HCT116 (cell line): ENCODE data around the gene GRIK4. TPM values are rescaled to one million over a fixed set of nuclear protein-coding genes. Genes with fewer than 3 reads are reported as not detected.

ENCODE experiments used
- ATAC-seq: fragments of 200-7000 bp; cut with Tn5 transposase; 2 replicates; pipeline ENCODE4 v1.9.1; 2020; ENCODE audit warnings: mild to moderate bottlenecking, moderate library complexity
- BruUV-seq: library from RNA; stranded (reverse); fragments of 400-500 nt; replicated peaks from 2 replicates; lab custom pipeline; 2021; lab: Mats Ljungman, UMichigan
- CTCF ChIA-PET: fragments of 300-600 bp; sonication (Branson Sonifier 250); formaldehyde crosslinking; loops from one replicate; lab custom pipeline; 2021; ENCODE audit warnings: antibody characterized with exemption; lab: Charles Lee
- POLR2A ChIA-PET: fragments of 300-600, 350-600 bp; sonication (Branson Sonifier 250); formaldehyde crosslinking; loops from one replicate; lab custom pipeline; 2021; ENCODE audit warnings: antibody characterized with exemption; lab: Charles Lee
- RAD21 ChIA-PET, 2 experiments: fragments of 300-600 bp; sonication (Branson Sonifier 250); formaldehyde crosslinking; loops; one replicate each; lab custom pipeline; 2023; ENCODE audit warnings: low total read pairs in 2 of 2; ENCODE audit not compliant: uncharacterized antibody in 2 of 2, unreplicated experiment in 2 of 2, low non-redundant PET in 1 of 2; lab: Charles Lee
- DNase-seq: peaks from one replicate; pipeline ENCODE4 v3.0.0-alpha.2; 2010; ENCODE audit warnings: low read depth, low spot score
- H2AFZ ChIP-seq: fragments of 200-600 bp; shearing (Covaris generic), sonication (generic); 2 replicates; pipeline ENCODE4 v1.6.1; 2017; ENCODE audit warnings: low read depth, mixed run types, mixed read lengths, antibody characterized with exemption, low read length; ENCODE audit not compliant: poor library complexity, severe bottlenecking
- H3K27ac ChIP-seq: 2 replicates; pipeline ENCODE4 v1.5.1; 2012; ENCODE audit warnings: low read depth, low read length
- H3K27me3 ChIP-seq: fragments of 200-600 bp; sonication (generic); 2 replicates; pipeline ENCODE4 v1.6.1; 2016; ENCODE audit warnings: mixed run types, low read length, mixed read lengths; ENCODE audit not compliant: insufficient read depth
- H3K36me3 ChIP-seq, 2 experiments: fragments of 200-500 bp in 1 of 2; fragments of 200-600 bp in 1 of 2; sonication (Bioruptor generic) in 1 of 2; sonication (generic) in 1 of 2; 2 replicates each; pipeline versions ENCODE4 v1.5.1 to v1.6.1; 2014 to 2016; ENCODE audit warnings: low read length in 2 of 2, inconsistent platforms in 1 of 2, mixed read lengths in 1 of 2, mixed run types in 1 of 2; ENCODE audit not compliant: insufficient read depth in 2 of 2, control insufficient read depth in 1 of 2
- H3K4me1 ChIP-seq, 2 experiments: fragments of 200-600 bp in 1 of 2; sonication (generic) in 1 of 2; 2 replicates each; pipeline versions ENCODE4 v1.5.1 to v1.6.1; 2012 to 2017; ENCODE audit warnings: low read length in 2 of 2, inconsistent platforms in 1 of 2, mild to moderate bottlenecking in 1 of 2, mixed read lengths in 1 of 2, mixed run types in 1 of 2, moderate library complexity in 1 of 2; ENCODE audit not compliant: insufficient read depth in 2 of 2, control insufficient read depth in 1 of 2
- H3K4me2 ChIP-seq: fragments of 200-600 bp; sonication (generic); 2 replicates; pipeline ENCODE4 v1.6.1; 2017; ENCODE audit warnings: mixed run types, low read length, mixed read lengths
- H3K4me3 ChIP-seq, 2 experiments: fragments of 200-600 bp in 1 of 2; sonication (generic) in 1 of 2; replicated peaks in 1 of 2; 2 replicates each; pipeline ENCODE4 v1.5.1; 2011 to 2016; ENCODE audit warnings: low read length in 2 of 2, control low read depth in 1 of 2, low read depth in 1 of 2, mild to moderate bottlenecking in 1 of 2, mixed read lengths in 1 of 2, mixed run types in 1 of 2
- H3K79me2 ChIP-seq: fragments of 200-600 bp; sonication (generic); 2 replicates; pipeline ENCODE4 v1.6.1; 2017; ENCODE audit warnings: mild to moderate bottlenecking, mixed run types, low read length, moderate library complexity, mixed read lengths; ENCODE audit not compliant: insufficient read depth
- H3K9ac ChIP-seq: fragments of 200-600 bp; sonication (generic); 2 replicates; pipeline ENCODE4 v1.6.1; 2016; ENCODE audit warnings: low read length, mixed read lengths
- H3K9me2 ChIP-seq: fragments of 200-600 bp; sonication (generic), shearing (Covaris generic); 2 replicates; pipeline ENCODE4 v1.6.1; 2017; ENCODE audit warnings: mixed run types, mild to moderate bottlenecking, moderate library complexity; ENCODE audit not compliant: insufficient read depth
- H3K9me3 ChIP-seq, 2 experiments: fragments of 200-500 bp in 1 of 2; fragments of 200-600 bp in 1 of 2; sonication (Bioruptor generic) in 1 of 2; sonication (generic) in 1 of 2; 2 replicates each; pipeline ENCODE4 v1.6.1; 2014 to 2017; ENCODE audit warnings: low read length in 2 of 2, mixed read lengths in 2 of 2, inconsistent platforms in 1 of 2, low read depth in 1 of 2, mild to moderate bottlenecking in 1 of 2, mixed run types in 1 of 2, moderate library complexity in 1 of 2; ENCODE audit not compliant: control insufficient read depth in 1 of 2, insufficient read depth in 1 of 2
- H4K20me1 ChIP-seq: fragments of 200-600 bp; sonication (generic), shearing (Covaris generic); 2 replicates; pipeline ENCODE4 v1.6.1; 2017; ENCODE audit warnings: mixed run types, mild to moderate bottlenecking, moderate library complexity; ENCODE audit not compliant: insufficient read depth
- ATF3 ChIP-seq: IDR thresholded peaks from 2 replicates; pipeline ENCODE4 v1.6.1; 2012
- CBX3 ChIP-seq: IDR thresholded peaks from 2 replicates; pipeline ENCODE4 v1.6.1; 2012; ENCODE audit warnings: low read depth
- CEBPB ChIP-seq: IDR thresholded peaks from 2 replicates; pipeline ENCODE4 v1.6.1; 2012; ENCODE audit warnings: low read depth
- CTCF ChIP-seq, 3 experiments: fragments of 200-600 bp in 1 of 3; sonication (generic) in 1 of 3; IDR thresholded peaks in 2 of 3; conservative IDR thresholded peaks in 1 of 3; 2 replicates each; pipeline ENCODE4 v1.5.1; 2012 to 2017; ENCODE audit warnings: low read depth in 2 of 3, low read length in 2 of 3, antibody characterized with exemption in 1 of 3, borderline replicate concordance in 1 of 3, control low read depth in 1 of 3, mild to moderate bottlenecking in 1 of 3, mixed read lengths in 1 of 3, mixed run types in 1 of 3, moderate library complexity in 1 of 3; ENCODE audit not compliant: insufficient read depth in 1 of 3
- EGR1 ChIP-seq: IDR thresholded peaks from 2 replicates; pipeline ENCODE4 v1.6.1; 2012; ENCODE audit warnings: low read depth
- ELF1 ChIP-seq: IDR thresholded peaks from 2 replicates; pipeline ENCODE4 v1.6.1; 2012; ENCODE audit warnings: low read depth, borderline replicate concordance
- EZH2 ChIP-seq: fragments of 200-600 bp; sonication (generic); IDR thresholded peaks from 2 replicates; pipeline ENCODE4 v1.6.1; 2017; ENCODE audit warnings: antibody characterized with exemption, mixed run types
- FOSL1 ChIP-seq: IDR thresholded peaks from 2 replicates; pipeline ENCODE4 v1.6.1; 2012; ENCODE audit warnings: low read depth
- JUND ChIP-seq: IDR thresholded peaks from 2 replicates; pipeline ENCODE4 v1.6.1; 2012
- MAX ChIP-seq: IDR thresholded peaks from 2 replicates; pipeline ENCODE4 v1.6.1; 2012
- POLR2A ChIP-seq: IDR thresholded peaks from 2 replicates; pipeline ENCODE4 v1.7.0; 2011; ENCODE audit warnings: borderline replicate concordance; ENCODE audit not compliant: insufficient read depth, insufficient read length; ENCODE audit errors: extremely low read depth
- POLR2AphosphoS5 ChIP-seq: IDR thresholded peaks from 2 replicates; pipeline ENCODE4 v1.6.1; 2011; ENCODE audit warnings: mild to moderate bottlenecking, low read depth, low read length, moderate library complexity
- REST ChIP-seq: IDR thresholded peaks from 2 replicates; pipeline ENCODE4 v1.6.1; 2012; ENCODE audit warnings: low read depth
- SP1 ChIP-seq: IDR thresholded peaks from 2 replicates; pipeline ENCODE4 v1.6.1; 2012; ENCODE audit warnings: low read depth
- SRF ChIP-seq: IDR thresholded peaks from 2 replicates; pipeline ENCODE4 v1.6.1; 2012; ENCODE audit warnings: low read depth
- TCF7L2 ChIP-seq: IDR thresholded peaks from 2 replicates; pipeline ENCODE4 v1.7.0; 2011; ENCODE audit warnings: borderline replicate concordance, inconsistent platforms; ENCODE audit not compliant: insufficient read depth, insufficient read length; ENCODE audit errors: extremely low read depth
- YY1 ChIP-seq: IDR thresholded peaks from 2 replicates; pipeline ENCODE4 v1.6.1; 2011; ENCODE audit warnings: low read length, low read depth, moderate library complexity, mild to moderate bottlenecking; ENCODE audit not compliant: insufficient replicate concordance; ENCODE audit errors: extremely low read depth
- ZBTB33 ChIP-seq: IDR thresholded peaks from 2 replicates; pipeline ENCODE4 v1.6.1; 2011; ENCODE audit warnings: mild to moderate bottlenecking, low read length, moderate library complexity; ENCODE audit not compliant: insufficient replicate concordance; ENCODE audit errors: extremely low read depth
- ZFX ChIP-seq: fragments of 450-650 bp; IDR thresholded peaks from 2 replicates; pipeline ENCODE4 v1.6.1; 2017
- intact Hi-C: fragments of 100-400 bp; cut with micrococcal nuclease; formaldehyde crosslinking; loops from 2 replicates; pipeline ENCODE4 v1.10.0; 2022
- total RNA-seq: library from RNA; stranded (reverse); gene quantifications from one replicate; pipeline ENCODE4 v1.2.1, GENCODE V29; 2021; ENCODE audit not compliant: unreplicated experiment

The GRIK4 gene
- total RNA-seq, 1 experiment from 2014 or later = 0.52 TPM

- TF ChIP-seq ATF3 (no peak), POLR2AphosphoS5 (no peak), CEBPB (no peak)
Observed at GRCh38 chr11:120912915-120913314, 401.4 kb downstream of the GRIK4 start (continued).

- CTCF ChIA-PET = interaction anchor here (2.5 kb wide), 1 partner anchor 15 kb away, joined by 13 read pairs; no protein-coding TSS in a partner anchor
- H4K20me1 ChIP-seq = no peaks in the 10 kb centered on the region
- TF ChIP-seq FOSL1 (no peak), REST (no peak), EGR1 (no peak), ZFX (no peak), TCF7L2 (no peak), JUND (no peak), MAX (no peak), CTCF (IDR thresholded peaks at IDR 0.05 in 2 of 3, conservative IDR thresholded peaks at IDR 0.05 in 1 of 3; ENCODE audit: borderline replicate concordance in 1 of 3, insufficient read depth in 1 of 3, low read depth in 2 of 3, low read length in 2 of 3) (no peak), ZBTB33 (no peak), CBX3 (no peak), ELF1 (no peak), SP1 (no peak), EZH2 (no peak), YY1 (no peak), POLR2A (no peak), CEBPB (no peak), SRF (no peak), POLR2AphosphoS5 (no peak)
- TF ChIP-seq, all 23 proteins: peak for 0
- peaks cover 5 to 8% of the 10 kb centered on the region in 2 experiments; a peak in 2 of 4 replicates for H3K4me1 ChIP-seq
- H3K27me3 ChIP-seq = peaks cover 17% of the 10 kb centered on the region
- no peak overlapping the region for H3K4me3 ChIP-seq
- H3K9me3 ChIP-seq = no peaks in the 10 kb centered on the region
- no peaks in the 10 kb centered on the region for H3K79me2 ChIP-seq
- no peaks in the 10 kb centered on the region for H3K36me3 ChIP-seq
- no peak for DNase-seq
- intact Hi-C loops = no loop called here
- POLR2A ChIA-PET = no interaction called here
- no peak overlapping the region for H2AFZ ChIP-seq
- BruUV-seq = no TSS peak
- no peak overlapping the region for H3K9ac ChIP-seq
- RAD21 ChIA-PET = no interaction called here
- no peak for ATAC-seq
- H3K9me2 ChIP-seq = no peaks in the 10 kb centered on the region
- no peak overlapping the region for H3K4me2 ChIP-seq
- no peak overlapping the region for H3K27ac ChIP-seq
Observed at GRCh38 chr11:120914021-120914420, 402.5 kb downstream of the GRIK4 start.
